NCI-H226 (cell line): ENCODE results near the gene CARMIL1.

Experiments used
- DNase-seq: peaks from one replicate; pipeline ENCODE4 v3.0.0-alpha.2; 2015

The CARMIL1 gene

GRCh38 chr6:25630508-25631278 lies 351.5 kb downstream of the CARMIL1 start:
- no peak for DNase-seq

DNA sequence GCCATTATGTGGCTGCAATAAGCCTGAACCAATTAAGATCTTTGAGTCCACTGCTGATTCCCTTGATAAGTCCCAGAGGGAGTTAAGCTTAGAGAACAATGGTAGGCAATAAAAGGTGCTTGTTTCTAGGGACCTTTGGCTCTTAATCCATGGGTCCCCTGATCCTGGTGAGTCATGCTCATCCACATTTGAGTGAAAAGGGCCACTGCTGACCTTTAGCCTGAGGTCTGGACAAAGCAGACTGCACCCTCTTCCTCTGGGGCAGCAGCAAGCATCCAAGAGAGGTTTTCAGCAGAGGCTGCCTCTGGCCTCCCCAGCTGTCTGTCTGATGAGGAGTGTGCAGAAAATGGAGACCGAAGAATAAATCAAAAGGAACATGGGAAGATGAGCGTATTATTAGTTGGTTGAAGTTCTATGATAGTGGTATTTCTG lies 356.7 kb downstream of the CARMIL1 start:
- no peak for DNase-seq

DNA sequence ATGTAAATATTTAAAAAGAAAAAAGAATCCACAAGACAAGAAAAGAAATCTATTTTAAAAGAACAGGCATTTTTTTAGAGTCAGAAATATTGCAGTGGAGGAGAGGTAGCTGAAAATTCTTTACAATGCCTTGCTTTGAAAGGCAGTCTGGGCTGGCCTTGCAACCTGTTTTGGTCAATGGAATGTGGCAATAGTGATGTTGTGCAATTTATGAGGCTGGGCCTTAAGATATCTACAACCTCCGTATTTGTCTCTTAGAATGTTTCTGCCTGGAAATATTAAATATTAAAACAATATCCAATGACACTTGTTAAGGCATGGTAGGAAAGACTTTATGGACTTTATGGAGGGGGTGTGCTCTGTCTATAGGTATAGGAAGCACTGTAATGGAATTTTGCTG lies 358.0 kb downstream of the CARMIL1 start:
- no peak for DNase-seq

DNA sequence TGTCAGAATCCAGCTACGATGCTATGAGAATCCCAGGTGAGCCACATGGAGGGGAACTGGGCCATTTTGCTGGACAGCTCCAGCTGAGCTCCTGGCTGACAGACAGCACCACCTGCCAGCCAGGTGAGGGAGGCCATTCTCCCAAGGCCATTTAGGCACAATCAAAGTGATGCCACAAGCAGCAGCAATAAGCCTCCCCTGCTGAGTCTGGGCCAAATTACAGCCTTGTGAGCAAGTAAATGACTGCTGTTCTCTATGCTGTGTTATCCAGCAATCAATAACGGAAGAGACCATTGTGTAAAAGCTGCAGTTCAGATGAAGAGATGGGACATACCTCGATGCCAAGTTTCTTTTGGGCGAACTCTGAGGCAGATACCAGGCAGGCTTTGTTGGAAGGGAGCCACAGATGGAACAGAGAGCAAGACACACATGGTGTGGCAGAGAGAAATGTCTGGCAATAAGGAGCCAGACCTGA lies 358.8 kb downstream of the CARMIL1 start:
- no peak for DNase-seq

DNA sequence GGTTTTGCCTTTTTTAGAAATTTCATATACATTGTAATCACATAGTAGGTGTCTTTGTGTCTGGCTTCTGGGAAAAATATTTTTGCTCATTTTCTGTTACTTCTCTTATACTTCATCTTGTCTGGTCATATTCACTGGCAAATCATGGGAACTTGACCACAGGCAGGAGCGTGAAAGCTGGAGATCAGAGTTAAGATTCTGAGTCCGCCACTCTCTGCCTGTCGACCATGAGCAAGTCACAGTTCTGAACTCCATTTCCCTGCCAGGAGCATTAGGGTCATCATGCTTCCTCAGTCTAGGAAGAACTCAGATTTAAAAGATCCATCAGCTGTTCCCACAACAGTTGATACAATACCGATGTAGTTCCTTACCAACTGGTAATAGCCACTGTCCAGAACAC lies 360.5 kb downstream of the CARMIL1 start:
- no peak for DNase-seq

- no peak for DNase-seq
Observed at GRCh38 chr6:25640446-25640845, 361.3 kb downstream of the CARMIL1 start.

DNA sequence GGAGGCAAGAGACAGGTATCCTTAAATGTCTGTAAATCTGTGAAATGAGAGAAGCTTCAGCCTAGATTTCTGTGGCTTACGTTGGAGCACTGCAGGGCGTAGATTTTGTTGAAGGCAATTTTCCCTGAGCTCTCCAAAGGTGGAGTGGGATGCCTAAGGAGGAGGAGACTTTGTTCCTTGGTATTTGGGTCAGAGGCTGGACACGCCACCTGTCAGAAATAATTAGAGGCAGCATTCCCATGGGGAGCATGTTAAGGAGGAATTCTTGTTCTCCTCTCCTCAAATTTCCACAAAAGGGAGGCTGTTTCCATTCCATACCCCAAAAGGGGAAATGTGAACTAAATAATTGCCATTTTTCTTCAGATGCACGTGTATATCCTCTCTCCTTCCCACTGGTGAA lies 361.7 kb downstream of the CARMIL1 start:
- DNase-seq = no peak

DNA sequence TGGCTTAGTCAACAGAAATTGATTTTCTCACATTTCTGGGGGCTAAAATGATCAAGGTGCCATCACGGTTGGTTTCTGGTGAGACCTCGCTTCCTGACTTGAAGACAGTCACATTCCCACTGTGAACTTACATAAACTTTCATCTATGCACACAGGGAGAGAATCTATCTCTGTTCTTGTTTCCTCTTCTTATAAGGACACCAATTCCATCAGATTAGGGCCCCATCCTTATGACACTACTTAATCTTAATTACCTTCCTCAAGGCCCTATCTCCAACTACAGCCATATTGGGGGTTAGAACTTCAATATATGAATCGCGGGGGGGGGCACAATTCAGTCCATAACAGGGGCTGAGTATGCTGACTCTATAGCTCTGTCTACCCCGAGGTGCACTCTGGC lies 362.2 kb downstream of the CARMIL1 start:
- no peak for DNase-seq

- no peak for DNase-seq
Observed at GRCh38 chr6:25641940-25642666, 362.9 kb downstream of the CARMIL1 start.

DNA sequence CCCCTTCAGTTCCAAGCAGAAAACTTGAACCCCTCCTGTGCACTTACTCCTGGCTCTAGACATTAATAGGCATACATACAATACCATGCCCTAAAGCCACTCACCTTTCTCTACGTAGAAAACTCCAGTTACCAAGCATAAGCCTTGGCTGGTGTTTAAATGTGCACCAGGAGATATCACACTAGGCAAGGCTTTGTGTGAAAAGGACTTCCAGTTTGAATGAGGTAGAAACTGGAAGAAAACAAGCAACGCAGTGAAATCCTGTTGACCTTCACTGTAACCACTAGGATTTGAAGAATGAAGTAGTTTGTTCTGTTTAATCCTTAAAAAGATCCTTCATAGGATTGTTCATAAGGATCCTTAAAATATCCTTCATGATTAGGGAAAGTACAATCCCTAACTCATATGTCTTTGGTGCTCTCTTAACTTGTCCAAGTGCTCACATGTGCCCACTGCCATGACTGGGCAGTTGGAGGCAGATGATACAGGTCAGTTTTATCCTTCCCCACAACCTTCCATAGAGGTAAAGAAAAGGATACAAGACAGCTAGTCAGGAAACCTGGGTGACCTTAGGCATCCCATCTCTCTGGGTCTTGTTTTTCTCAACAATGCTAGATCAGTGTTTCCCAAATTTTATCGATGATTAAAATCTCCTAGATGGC lies 363.6 kb downstream of the CARMIL1 start:
- no peak for DNase-seq

GRCh38 chr6:25645916-25646315 lies 366.7 kb downstream of the CARMIL1 start:
- DNase-seq = no peak

GRCh38 chr6:25649611-25650010 lies 370.4 kb downstream of the CARMIL1 start:
- peak; percentile 35 for DNase-seq

- DNase-seq = no peak
Observed at GRCh38 chr6:25652007-25652515, 372.9 kb downstream of the CARMIL1 start, which contains the start of gene SCGN. Gene SCGN, plus strand, starts transcription at chr6:25652215. Its CDS starts 189 bp downstream, at chr6:25652404.

DNA sequence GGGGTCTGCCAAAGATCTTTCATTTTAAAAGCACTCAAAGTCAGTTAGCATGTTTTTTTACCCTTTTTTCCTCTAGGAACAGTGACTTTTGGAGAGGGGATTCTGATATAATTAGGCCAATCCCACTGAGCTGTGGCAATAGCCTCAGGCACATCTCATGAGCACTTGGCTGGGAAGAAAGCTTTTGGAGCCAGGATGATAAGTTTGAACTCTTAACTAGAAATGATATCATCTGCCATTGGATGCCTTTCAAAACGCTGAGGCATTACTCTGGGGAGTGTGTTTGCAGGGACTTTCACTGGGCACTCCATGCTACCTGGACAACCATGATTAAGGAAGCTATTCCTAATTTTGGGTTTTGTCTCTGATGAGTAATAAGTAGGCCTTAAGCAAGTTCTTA lies 376.5 kb downstream of the CARMIL1 start:
- peak; percentile 24 for DNase-seq

DNA sequence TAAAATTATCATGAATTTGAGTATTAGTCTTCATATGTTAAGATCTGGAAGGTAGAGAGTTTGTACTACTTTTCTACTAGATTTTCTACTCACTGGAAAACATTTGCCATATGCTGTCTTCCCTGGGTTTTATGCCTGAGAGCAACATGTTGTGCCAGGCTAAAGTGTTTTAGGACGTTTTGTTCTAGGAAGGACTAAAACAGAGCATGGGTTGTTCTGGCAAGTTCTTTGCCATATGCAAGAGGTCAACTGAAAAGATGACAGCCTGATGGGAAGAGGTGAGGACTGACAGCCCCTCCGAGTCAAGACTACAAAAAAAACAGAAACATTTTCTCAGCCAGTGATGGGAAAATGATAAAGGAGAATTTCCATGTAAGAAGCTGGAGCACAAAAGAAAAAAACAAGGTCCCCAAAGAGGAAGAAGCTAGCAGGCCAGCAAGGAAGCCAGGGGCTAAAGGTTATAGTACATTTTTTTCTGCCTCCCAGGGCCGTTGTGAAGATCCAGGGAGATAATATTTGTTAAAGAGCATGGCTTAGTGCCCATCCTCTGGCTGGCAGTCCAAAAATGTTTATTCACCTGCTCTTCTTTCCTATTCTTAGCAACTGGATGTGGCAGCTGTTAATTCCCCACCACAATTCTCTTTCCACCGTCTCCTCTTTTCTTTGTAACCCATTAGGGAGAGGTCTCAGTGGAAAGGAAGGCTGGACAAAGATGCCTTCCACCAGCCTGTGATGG lies 380.6 kb downstream of the CARMIL1 start:
- no peak for DNase-seq

DNA sequence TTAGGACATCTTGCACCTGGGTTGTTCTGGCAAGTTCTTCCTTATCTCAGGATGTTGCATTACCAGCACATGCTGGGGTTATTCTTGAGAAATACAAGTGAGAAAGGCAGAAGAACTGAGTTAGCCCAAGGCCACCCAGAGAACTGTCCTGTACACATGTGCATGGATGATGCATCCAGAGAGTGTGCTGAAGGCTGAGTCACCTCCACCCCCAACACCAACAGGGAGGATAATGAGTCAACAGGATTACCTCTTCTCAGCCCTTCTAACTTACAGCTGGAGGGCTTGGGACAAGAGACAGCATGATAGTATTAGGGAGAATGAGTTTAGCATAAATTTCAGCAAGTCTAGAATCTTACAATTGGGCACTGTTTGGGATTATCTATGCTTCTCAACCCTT lies 381.3 kb downstream of the CARMIL1 start:
- DNase-seq = peak; percentile 65

DNA sequence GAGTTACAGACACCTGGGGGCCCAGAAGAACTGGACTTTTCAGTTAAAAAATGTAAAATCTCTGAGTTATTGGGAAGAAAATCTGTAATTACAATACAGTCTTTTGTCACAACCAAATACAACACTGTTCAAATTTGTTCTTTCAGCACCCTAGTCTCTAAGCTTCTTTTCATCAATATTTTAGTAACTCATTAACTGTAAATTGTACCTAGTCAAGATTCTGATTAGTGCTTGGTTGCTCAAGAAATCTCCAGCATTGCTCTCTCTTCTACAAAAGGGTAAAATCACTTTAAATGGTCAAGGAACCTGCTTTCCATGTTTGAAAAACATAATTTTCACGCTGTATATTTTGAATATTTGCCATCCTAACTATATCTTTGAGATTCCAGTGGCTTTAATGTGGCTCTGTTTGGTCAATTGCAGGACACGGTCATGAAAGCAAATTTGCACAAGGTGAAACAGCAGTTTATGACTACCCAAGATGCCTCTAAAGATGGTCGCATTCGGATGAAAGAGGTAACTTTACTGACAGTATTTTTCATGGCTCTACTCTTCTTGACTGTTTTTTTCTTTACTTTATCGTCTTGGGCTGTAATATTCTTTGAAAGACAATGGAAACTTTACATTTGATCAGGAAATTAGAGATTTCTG lies 382.1 kb downstream of the CARMIL1 start:
- no peak for DNase-seq

GRCh38 chr6:25665455-25665854 lies 386.3 kb downstream of the CARMIL1 start:
- DNase-seq = no peak

DNA sequence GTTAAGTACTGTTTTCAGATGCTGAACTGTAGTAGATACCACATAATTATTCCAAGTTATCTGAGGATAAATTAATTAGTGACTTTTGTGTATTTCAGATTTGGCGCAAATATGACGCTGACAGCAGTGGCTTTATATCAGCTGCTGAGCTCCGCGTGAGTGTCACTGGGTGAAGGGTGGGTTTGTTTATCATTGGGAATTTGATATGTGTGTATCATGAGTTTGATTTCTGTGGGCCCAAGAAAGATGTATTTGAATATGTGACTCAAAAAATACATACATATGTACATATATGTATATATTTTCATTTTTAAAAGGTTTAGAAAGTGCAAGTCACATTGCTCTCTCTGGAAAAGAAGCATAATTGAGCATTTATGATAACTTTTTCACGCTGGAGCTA lies 390.2 kb downstream of the CARMIL1 start:
- no peak for DNase-seq
